A673 (cell line): ENCODE measurements around the gene PRR30. TPM values are rescaled to one million over a fixed set of nuclear protein-coding genes. Genes with fewer than 3 reads are reported as not detected.

Experiments
- BruUV-seq: library from RNA; stranded (reverse); fragments of 400-500 nt; replicated peaks from 2 replicates; lab custom pipeline; 2021; lab: Mats Ljungman, UMichigan
- CTCF ChIA-PET: fragments of 300-600 bp; sonication (Branson Sonifier 250); formaldehyde crosslinking; loops from one replicate; lab custom pipeline; 2022; ENCODE audit warnings: antibody characterized with exemption; lab: Charles Lee
- POLR2A ChIA-PET: fragments of 300-600 bp; sonication (Branson Sonifier 250); formaldehyde crosslinking; loops from one replicate; lab custom pipeline; 2022; ENCODE audit warnings: antibody characterized with exemption; ENCODE audit not compliant: low non-redundant PET; lab: Charles Lee
- DNase-seq: peaks from one replicate; pipeline ENCODE4 v3.0.0-alpha.2; 2015; ENCODE audit warnings: low spot score
- H3K27ac ChIP-seq: fragments of 200-600 bp; sonication (generic); 2 replicates; pipeline ENCODE4 v1.5.1; 2016; ENCODE audit warnings: mixed run types, low read depth, mild to moderate bottlenecking, mixed read lengths, antibody characterized with exemption, low read length; ENCODE audit not compliant: poor library complexity, severe bottlenecking
- H3K27me3 ChIP-seq: fragments of 200-600 bp; sonication (generic); replicated peaks from 2 replicates; pipeline ENCODE4 v1.6.1; 2017; ENCODE audit warnings: mixed run types, low read depth, mild to moderate bottlenecking, mixed read lengths, antibody characterized with exemption, low read length; ENCODE audit not compliant: insufficient read depth, poor library complexity
- H3K36me3 ChIP-seq: fragments of 200-600 bp; sonication (generic); 2 replicates; pipeline ENCODE4 v1.6.1; 2016; ENCODE audit warnings: mixed run types, mild to moderate bottlenecking, mixed read lengths, antibody characterized with exemption, low read length; ENCODE audit not compliant: insufficient read depth, poor library complexity, severe bottlenecking
- H3K4me1 ChIP-seq: fragments of 200-600 bp; sonication (generic); 2 replicates; pipeline ENCODE4 v1.6.1; 2017; ENCODE audit warnings: mixed run types, mild to moderate bottlenecking, mixed read lengths, antibody characterized with exemption, low read length; ENCODE audit not compliant: insufficient read depth, poor library complexity, severe bottlenecking
- H3K4me3 ChIP-seq: fragments of 200-600 bp; sonication (generic); 2 replicates; pipeline ENCODE4 v1.5.1; 2016; ENCODE audit warnings: low read depth, mixed run types, mild to moderate bottlenecking, mixed read lengths, low read length; ENCODE audit not compliant: poor library complexity, severe bottlenecking
- H3K9me3 ChIP-seq: fragments of 200-600 bp; sonication (generic); 2 replicates; pipeline ENCODE4 v1.6.1; 2016; ENCODE audit warnings: mixed run types, low read depth, mild to moderate bottlenecking, mixed read lengths, antibody characterized with exemption, low read length; ENCODE audit not compliant: poor library complexity, severe bottlenecking
- EZH2 ChIP-seq: fragments of 200-600 bp; sonication (generic); IDR thresholded peaks from 2 replicates; pipeline ENCODE4 v1.6.1; 2017; ENCODE audit warnings: borderline replicate concordance, low read depth, mild to moderate bottlenecking, mixed read lengths, antibody characterized with exemption, low read length; ENCODE audit not compliant: poor library complexity, severe bottlenecking
- intact Hi-C: fragments of 100-400 bp; cut with micrococcal nuclease; formaldehyde crosslinking; loops from one replicate; pipeline ENCODE4 v1.10.0; 2022; ENCODE audit not compliant: unreplicated experiment
- total RNA-seq: library from RNA; stranded (reverse); gene quantifications from 2 replicates; pipeline ENCODE4 v1.2.3, GENCODE V29; 2021
- TF ChIP-seq, protein P1 (sequence below): fragments of 300-800, 200-600 bp; sonication (generic); conservative IDR thresholded peaks from 2 replicates; pipeline ENCODE4 v1.5.1; 2017; ENCODE audit warnings: low read depth, mild to moderate bottlenecking, antibody characterized with exemption, low read length, moderate library complexity, mixed read lengths

Gene PRR30
- total RNA-seq, 1 experiment from 2014 or later, result not detected

DNA sequence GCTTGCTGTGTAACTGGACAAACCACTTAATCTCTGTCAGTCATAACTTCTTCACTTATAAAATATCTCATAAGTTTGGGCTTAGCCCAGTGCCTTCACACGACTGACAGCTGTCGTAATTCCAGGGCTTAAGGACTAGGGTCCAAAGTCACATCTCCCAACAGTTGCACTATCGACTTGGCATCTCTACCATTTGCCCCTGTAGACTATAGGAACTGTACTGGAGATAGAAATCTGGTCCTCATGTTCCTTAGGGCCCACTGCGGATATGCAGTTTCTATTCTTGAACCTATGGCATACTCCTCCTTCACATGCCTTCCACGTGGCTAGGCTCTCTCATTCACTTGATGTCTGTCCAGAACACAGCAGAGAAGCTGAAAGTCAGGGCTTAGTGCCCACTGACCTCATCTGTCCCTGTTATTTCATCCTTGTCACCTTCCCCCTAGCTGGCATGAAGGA lies 12.9 kb downstream of the PRR30 start:
- Histone ChIP-seq H3K4me1 (peaks cover 23% of the 10 kb centered on the region), H3K27me3 (peaks cover 11% of the 10 kb centered on the region), H3K36me3 (peaks cover 10% of the 10 kb centered on the region), H3K4me3 (no peak overlapping the region), H3K9me3 (no peaks in the 10 kb centered on the region), H3K27ac (no peak overlapping the region)
- ChIA-PET CTCF (no interaction called here), POLR2A (no interaction called here)
- BruUV-seq, result no TSS peak
- intact Hi-C loops, result no loop called here
- TF ChIP-seq EZH2, result no peak
- TF ChIP-seq, protein P1, sequence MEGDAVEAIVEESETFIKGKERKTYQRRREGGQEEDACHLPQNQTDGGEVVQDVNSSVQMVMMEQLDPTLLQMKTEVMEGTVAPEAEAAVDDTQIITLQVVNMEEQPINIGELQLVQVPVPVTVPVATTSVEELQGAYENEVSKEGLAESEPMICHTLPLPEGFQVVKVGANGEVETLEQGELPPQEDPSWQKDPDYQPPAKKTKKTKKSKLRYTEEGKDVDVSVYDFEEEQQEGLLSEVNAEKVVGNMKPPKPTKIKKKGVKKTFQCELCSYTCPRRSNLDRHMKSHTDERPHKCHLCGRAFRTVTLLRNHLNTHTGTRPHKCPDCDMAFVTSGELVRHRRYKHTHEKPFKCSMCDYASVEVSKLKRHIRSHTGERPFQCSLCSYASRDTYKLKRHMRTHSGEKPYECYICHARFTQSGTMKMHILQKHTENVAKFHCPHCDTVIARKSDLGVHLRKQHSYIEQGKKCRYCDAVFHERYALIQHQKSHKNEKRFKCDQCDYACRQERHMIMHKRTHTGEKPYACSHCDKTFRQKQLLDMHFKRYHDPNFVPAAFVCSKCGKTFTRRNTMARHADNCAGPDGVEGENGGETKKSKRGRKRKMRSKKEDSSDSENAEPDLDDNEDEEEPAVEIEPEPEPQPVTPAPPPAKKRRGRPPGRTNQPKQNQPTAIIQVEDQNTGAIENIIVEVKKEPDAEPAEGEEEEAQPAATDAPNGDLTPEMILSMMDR, result no peak
- no peak for DNase-seq

DNA sequence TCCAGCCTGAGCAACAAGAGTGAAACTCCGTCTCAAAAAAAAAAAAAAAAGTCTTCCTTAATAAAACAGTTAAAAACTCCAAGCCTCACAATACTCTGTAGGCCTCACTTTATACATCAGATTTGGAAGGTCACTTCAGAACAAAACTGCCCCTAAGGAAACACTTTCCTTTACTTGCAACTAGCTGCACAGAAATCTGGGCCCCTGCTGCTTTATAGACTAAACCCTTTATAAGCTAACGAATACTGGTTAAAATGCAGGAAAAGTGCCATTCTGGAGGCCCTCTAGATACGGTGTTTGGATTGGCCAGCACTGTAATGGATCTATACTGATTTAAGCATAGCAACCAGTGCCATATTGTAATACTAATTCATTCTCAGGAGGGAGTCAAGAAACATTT lies 14.1 kb downstream of the PRR30 start:
- H3K9me3 ChIP-seq, result no peaks in the 10 kb centered on the region
- ChIA-PET POLR2A (no interaction called here), CTCF (interaction anchor here (0.6 to 0.7 kb wide), 2 partner anchors 33 to 197 kb away, joined by 4 to 6 read pairs; no protein-coding TSS in a partner anchor)
- intact Hi-C loops, result no loop called here
- BruUV-seq, result no TSS peak
- H3K4me3 ChIP-seq, result no peak overlapping the region
- peaks cover 11% of the 10 kb centered on the region for H3K27me3 ChIP-seq
- TF ChIP-seq, protein P1, result no peak
- no peak for TF ChIP-seq EZH2
- DNase-seq, result peak; percentile 90
- H3K27ac ChIP-seq, result no peak overlapping the region
- H3K4me1 ChIP-seq, result peaks cover 23% of the 10 kb centered on the region
- no peaks in the 10 kb centered on the region for H3K36me3 ChIP-seq

DNA sequence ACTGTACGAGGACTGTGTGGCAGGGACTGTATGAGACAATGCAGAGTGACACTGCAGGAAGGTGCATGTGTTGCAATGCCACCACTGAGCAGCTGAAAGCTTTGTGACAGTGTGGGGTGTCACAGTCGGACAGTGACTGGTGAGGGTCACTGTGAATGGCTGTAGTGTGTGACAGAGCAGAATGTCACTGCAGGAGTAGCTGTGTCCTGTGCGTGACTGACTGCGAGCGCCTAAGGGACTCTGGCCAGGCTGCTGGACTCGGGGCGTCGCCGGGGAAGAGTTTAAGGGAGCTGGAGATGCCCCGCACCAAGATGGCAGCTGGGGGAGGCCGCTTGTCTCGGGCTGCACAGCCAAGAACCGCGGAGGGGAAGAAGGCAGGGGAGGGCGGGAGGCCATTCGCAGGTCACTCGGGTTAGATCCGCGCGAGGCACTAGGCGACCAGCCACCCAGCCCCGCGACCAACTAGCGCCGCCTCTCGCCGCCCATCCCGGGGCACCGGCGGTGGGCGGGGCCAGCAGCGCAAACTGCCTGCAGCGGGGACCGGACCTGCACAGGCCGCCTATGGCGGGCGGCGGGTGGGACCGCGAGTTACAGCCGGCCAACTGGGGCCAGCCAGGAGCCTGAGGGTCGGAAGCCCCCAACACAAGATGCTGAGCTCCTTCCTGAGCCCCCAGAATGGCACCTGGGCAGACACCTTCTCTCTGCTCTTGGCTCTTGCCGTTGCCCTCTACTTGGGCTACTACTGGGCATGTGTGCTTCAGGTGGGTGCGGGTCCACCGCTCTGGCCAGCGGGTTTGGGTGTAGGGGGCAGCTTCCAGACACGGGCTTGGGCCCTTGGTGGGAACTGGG lies 15.7 kb downstream of the PRR30 start, which contains the start of gene ABHD1:
Gene ABHD1 (plus strand): TSS at position 514 of the 849 bp plus-strand sequence. CDS start 134 bp downstream, at position 648.
- no peak for DNase-seq
- Histone ChIP-seq H3K27me3 (peaks cover 11% of the 10 kb centered on the region), H3K4me3 (peak within 1 kb of the TSS; percentile 47), H3K4me1 (peaks cover 23% of the 10 kb centered on the region), H3K9me3 (no peaks in the 10 kb centered on the region), H3K36me3 (no peaks in the 10 kb centered on the region), H3K27ac (no peak within 1 kb of the TSS)
- TF ChIP-seq, protein P1, result 0 out of 2 replicates have a peak, but pooled peaks have one; percentile 13
- no peak for TF ChIP-seq EZH2
- ChIA-PET POLR2A (no interaction called here), CTCF (no interaction called here)
- no TSS peak for BruUV-seq
- intact Hi-C loops, result no loop called here
